Calu3 (cell line): ENCODE data around the gene PLB1. TPM values are rescaled to one million over a fixed set of nuclear protein-coding genes. Genes with fewer than 3 reads are reported as not detected.

Experiments used
- BruUV-seq: library from RNA; stranded (reverse); fragments of 400-500 nt; replicated peaks from 2 replicates; lab custom pipeline; 2021; lab: Mats Ljungman, UMichigan
- CTCF ChIA-PET: fragments of 300-600 bp; sonication (Branson Sonifier 250); formaldehyde crosslinking; loops from one replicate; lab custom pipeline; 2022; ENCODE audit warnings: antibody characterized with exemption; lab: Charles Lee
- DNase-seq: peaks from one replicate; pipeline ENCODE4 v3.0.0; 2022
- H3K27ac Mint-ChIP-seq: one replicate; pipeline ENCODE4 v1.8.0; 2022; ENCODE audit warnings: mixed read lengths; ENCODE audit not compliant: unreplicated experiment
- H3K27me3 Mint-ChIP-seq: one replicate; pipeline ENCODE4 v1.8.0; 2022; ENCODE audit warnings: mixed read lengths; ENCODE audit not compliant: unreplicated experiment
- H3K36me3 Mint-ChIP-seq: one replicate; pipeline ENCODE4 v1.8.0; 2022; ENCODE audit warnings: mild to moderate bottlenecking, moderate library complexity, mixed read lengths; ENCODE audit not compliant: insufficient read depth, unreplicated experiment
- H3K4me1 Mint-ChIP-seq: one replicate; pipeline ENCODE4 v1.8.0; 2022; ENCODE audit warnings: mild to moderate bottlenecking, low read depth, mixed read lengths; ENCODE audit not compliant: unreplicated experiment
- H3K4me3 Mint-ChIP-seq: one replicate; pipeline ENCODE4 v1.8.0; 2022; ENCODE audit warnings: mild to moderate bottlenecking, low read depth, moderate library complexity, mixed read lengths; ENCODE audit not compliant: unreplicated experiment
- H3K9me3 Mint-ChIP-seq: one replicate; pipeline ENCODE4 v1.8.0; 2022; ENCODE audit warnings: low read depth, mixed read lengths; ENCODE audit not compliant: unreplicated experiment
- intact Hi-C: fragments of 100-400 bp; cut with micrococcal nuclease; formaldehyde crosslinking; loops from one replicate; pipeline ENCODE4 v1.10.0; 2022; ENCODE audit not compliant: unreplicated experiment
- total RNA-seq: library from RNA; stranded (reverse); gene quantifications from 2 replicates; pipeline ENCODE4 v1.2.3, GENCODE V29; 2022
- TF ChIP-seq, protein P1 (sequence below): fragments of 200-600 bp; IDR thresholded peaks from one replicate; pipeline ENCODE4 v1.8.0; 2022; ENCODE audit warnings: antibody characterized with exemption; ENCODE audit not compliant: unreplicated experiment

Gene PLB1
- total RNA-seq, 1 experiment from 2014 or later: 1.6 TPM

DNA sequence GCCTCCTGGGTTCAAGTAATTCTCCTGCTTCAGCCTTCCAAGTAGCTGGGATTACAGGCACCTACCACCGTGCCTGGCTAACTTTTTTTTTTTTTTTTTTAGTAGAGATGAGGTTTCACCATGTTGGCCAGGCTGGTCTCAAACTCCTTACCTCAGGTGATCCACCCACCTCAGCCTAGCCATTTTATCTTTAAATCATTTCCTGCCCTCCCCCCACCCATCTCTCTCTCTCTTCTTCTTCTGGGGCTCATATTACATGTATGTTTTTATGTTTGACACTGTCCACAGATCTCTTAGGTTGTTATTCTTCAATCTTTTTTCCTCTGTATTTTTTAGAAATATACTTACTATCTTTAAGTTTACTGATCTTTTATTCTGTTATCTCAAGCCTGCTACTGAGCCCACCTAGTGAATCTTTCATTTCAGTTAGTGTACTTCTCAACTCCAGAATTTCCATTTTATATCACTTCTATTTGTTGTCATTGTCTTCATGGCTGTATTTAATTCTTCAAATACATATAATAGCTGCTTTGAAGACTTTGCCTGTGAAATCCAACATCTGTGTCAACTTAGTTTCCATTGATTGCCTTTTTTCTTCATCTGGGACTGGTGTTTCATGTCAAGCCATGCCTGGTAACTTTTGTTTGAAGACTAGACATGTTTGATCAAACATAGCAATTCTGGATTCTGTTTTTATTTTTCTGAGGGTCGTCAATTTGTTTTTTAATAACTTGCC lies 16.2 kb downstream of the PLB1 start:
- Mint-ChIP-seq H3K4me3 (no peak overlapping the region), H3K4me1 (peaks cover 15% of the 10 kb centered on the region), H3K27ac (no peak overlapping the region), H3K27me3 (peaks cover 28% of the 10 kb centered on the region), H3K9me3 (peaks cover 3% of the 10 kb centered on the region), H3K36me3 (no peaks in the 10 kb centered on the region)
- intact Hi-C loops: no loop called here
- BruUV-seq: no TSS peak
- CTCF ChIA-PET: no interaction called here
- DNase-seq: no peak
- TF ChIP-seq, protein P1, sequence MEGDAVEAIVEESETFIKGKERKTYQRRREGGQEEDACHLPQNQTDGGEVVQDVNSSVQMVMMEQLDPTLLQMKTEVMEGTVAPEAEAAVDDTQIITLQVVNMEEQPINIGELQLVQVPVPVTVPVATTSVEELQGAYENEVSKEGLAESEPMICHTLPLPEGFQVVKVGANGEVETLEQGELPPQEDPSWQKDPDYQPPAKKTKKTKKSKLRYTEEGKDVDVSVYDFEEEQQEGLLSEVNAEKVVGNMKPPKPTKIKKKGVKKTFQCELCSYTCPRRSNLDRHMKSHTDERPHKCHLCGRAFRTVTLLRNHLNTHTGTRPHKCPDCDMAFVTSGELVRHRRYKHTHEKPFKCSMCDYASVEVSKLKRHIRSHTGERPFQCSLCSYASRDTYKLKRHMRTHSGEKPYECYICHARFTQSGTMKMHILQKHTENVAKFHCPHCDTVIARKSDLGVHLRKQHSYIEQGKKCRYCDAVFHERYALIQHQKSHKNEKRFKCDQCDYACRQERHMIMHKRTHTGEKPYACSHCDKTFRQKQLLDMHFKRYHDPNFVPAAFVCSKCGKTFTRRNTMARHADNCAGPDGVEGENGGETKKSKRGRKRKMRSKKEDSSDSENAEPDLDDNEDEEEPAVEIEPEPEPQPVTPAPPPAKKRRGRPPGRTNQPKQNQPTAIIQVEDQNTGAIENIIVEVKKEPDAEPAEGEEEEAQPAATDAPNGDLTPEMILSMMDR: no peak

DNA sequence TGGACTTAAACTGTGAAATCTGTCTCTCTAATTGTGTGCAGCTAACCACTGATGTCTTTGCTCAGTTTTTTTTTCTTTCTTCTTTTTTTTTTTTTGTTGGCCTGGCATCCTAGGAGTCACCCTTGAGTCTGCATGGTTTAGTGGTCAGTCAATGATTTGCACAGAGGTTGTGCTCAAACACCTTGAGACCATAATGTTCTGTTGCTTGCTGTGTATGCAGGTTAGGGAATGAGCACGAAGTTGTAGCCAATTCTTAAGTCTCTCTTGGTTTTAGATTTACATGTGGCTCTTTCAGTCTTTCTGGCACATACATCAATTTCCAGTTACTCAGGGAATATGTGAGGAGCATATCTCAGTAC lies 16.7 kb downstream of the PLB1 start:
- H3K36me3 Mint-ChIP-seq: no peaks in the 10 kb centered on the region
- CTCF ChIA-PET: no interaction called here
- H3K9me3 Mint-ChIP-seq: peaks cover 3% of the 10 kb centered on the region
- TF ChIP-seq, protein P1: no peak
- DNase-seq: no peak
- no peak overlapping the region for H3K4me3 Mint-ChIP-seq
- no TSS peak for BruUV-seq
- H3K27me3 Mint-ChIP-seq: peaks cover 33% of the 10 kb centered on the region
- intact Hi-C loops: no loop called here
- H3K4me1 Mint-ChIP-seq: peaks cover 15% of the 10 kb centered on the region
- H3K27ac Mint-ChIP-seq: no peak overlapping the region

DNA sequence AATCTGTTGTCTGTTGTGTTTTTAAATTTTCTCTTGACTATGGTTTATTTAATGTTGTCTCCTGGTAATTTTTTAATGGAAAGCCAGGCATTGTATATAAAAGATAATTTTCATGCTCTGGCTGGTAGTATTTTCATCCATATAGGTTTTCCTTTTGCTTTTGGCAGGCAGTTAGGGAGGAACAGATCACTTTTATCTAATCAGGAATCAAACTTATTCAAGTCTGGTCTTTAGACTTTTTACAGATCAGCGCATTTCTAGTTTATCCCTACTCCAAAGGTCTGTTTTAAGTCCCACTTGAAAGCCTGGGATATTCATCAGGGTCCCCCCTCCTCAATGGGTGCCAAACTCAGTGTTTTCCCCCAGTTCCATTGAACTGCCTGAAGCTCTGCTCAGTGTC lies 17.2 kb downstream of the PLB1 start:
- CTCF ChIA-PET: no interaction called here
- intact Hi-C loops: no loop called here
- no TSS peak for BruUV-seq

DNA sequence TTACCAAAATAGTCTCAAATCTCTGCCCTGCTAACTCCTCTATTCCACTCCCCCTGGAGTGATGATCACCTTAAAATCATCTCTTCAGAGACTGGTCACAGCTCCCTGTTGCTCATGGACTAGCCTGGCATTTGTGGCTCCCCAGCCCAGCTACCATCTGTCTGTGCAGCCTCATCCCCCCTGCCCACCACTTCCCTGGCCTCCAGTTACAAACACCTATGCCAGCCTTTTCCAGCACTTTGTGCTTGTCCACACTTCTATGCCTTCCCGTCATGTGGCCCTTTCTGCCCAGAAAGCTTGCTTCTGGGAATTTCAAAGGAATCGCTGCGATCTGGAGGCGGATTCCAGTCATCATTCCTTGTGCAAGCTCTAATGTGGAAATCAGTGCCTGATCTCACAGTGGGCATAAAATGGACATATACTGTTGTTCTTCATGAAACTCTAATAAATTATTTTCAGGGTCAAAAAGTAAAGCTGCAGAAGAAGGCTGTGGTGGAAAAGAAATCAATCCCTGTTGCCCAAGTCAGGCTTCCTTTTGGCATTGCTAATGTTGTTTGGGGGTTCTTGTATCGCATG lies 19.4 kb downstream of the PLB1 start:
- peaks cover 3% of the 10 kb centered on the region for H3K9me3 Mint-ChIP-seq
- BruUV-seq: no TSS peak
- no peaks in the 10 kb centered on the region for H3K36me3 Mint-ChIP-seq
- no peaks in the 10 kb centered on the region for H3K4me1 Mint-ChIP-seq
- H3K27me3 Mint-ChIP-seq: peaks cover 54% of the 10 kb centered on the region
- TF ChIP-seq, protein P1: no peak
- intact Hi-C loops: no loop called here
- DNase-seq: no peak
- H3K4me3 Mint-ChIP-seq: no peak overlapping the region
- no peak overlapping the region for H3K27ac Mint-ChIP-seq
- CTCF ChIA-PET: no interaction called here

More for the DNA sequence above, 17.2 kb downstream of the PLB1 start:
- TF ChIP-seq, protein P1: no peak
- H3K27me3 Mint-ChIP-seq: peaks cover 38% of the 10 kb centered on the region
- no peak overlapping the region for H3K4me3 Mint-ChIP-seq
- H3K36me3 Mint-ChIP-seq: no peaks in the 10 kb centered on the region
- H3K27ac Mint-ChIP-seq: no peak overlapping the region
- peaks cover 3% of the 10 kb centered on the region for H3K9me3 Mint-ChIP-seq
- no peak for DNase-seq
- H3K4me1 Mint-ChIP-seq: peaks cover 12% of the 10 kb centered on the region
